CD14-positive monocyte (primary cell): ENCODE measurements around the gene SLC35F3. TPM values are rescaled to one million over a fixed set of nuclear protein-coding genes. Genes with fewer than 3 reads are reported as not detected.

ENCODE experiments used
- DNase-seq, 3 donors: peaks; one replicate each; pipeline ENCODE4 v3.0.0-alpha.2; 2011 to 2022
- H2AFZ ChIP-seq: 2 replicates; pipeline ENCODE4 v1.6.0; 2012; ENCODE audit warnings: mild to moderate bottlenecking, low read depth, low read length, inconsistent platforms; ENCODE audit not compliant: insufficient read depth, poor library complexity, severe bottlenecking
- H3K27ac ChIP-seq, 2 donors: 1 replicate in 1 of 2; 2 replicates in 1 of 2; pipeline ENCODE4 v1.5.1; 2012 to 2013; ENCODE audit warnings: low read length in 2 of 2, control low read depth in 1 of 2, inconsistent platforms in 1 of 2, low read depth in 1 of 2, mild to moderate bottlenecking in 1 of 2
- H3K27me3 ChIP-seq, 2 donors: one replicate each; pipeline versions ENCODE4 v1.6.0 to v1.6.1; 2011 to 2013; ENCODE audit warnings: low read length in 2 of 2; ENCODE audit not compliant: control insufficient read depth in 2 of 2, insufficient read depth in 2 of 2
- H3K36me3 ChIP-seq, 2 donors: replicated peaks in 1 of 2; 1 replicate in 1 of 2; 2 replicates in 1 of 2; pipeline versions ENCODE4 v1.5.1 to v1.6.1; 2012 to 2013; ENCODE audit warnings: low read length in 2 of 2, control low read depth in 1 of 2, inconsistent platforms in 1 of 2, mild to moderate bottlenecking in 1 of 2; ENCODE audit not compliant: insufficient read depth in 2 of 2, control insufficient read depth in 1 of 2
- H3K4me1 ChIP-seq, 2 donors: 1 replicate in 1 of 2; 2 replicates in 1 of 2; pipeline versions ENCODE4 v1.5.1 to v1.6.1; 2012 to 2013; ENCODE audit warnings: low read length in 2 of 2, control low read depth in 1 of 2, inconsistent platforms in 1 of 2, mild to moderate bottlenecking in 1 of 2, moderate library complexity in 1 of 2; ENCODE audit not compliant: insufficient read depth in 2 of 2, control insufficient read depth in 1 of 2
- H3K4me2 ChIP-seq: replicated peaks from 2 replicates; pipeline ENCODE3; 2012; ENCODE audit warnings: low read length, moderate library complexity, mild to moderate bottlenecking; ENCODE audit not compliant: poor library complexity, severe bottlenecking; ENCODE audit errors: extremely low read depth
- H3K4me3 ChIP-seq, 3 experiments: fragments of 200-600 bp in 1 of 3; sonication (generic) in 1 of 3; replicated peaks in 1 of 3; 1 replicate in 2 of 3; 2 replicates in 1 of 3; pipeline ENCODE4 v1.5.1; 2011 to 2013; ENCODE audit warnings: low read length in 3 of 3, mild to moderate bottlenecking in 3 of 3, control low read depth in 2 of 3, low read depth in 2 of 3, inconsistent platforms in 1 of 3, moderate library complexity in 1 of 3
- H3K79me2 ChIP-seq: 2 replicates; pipeline ENCODE4 v1.6.0; 2012; ENCODE audit warnings: mild to moderate bottlenecking, control low read depth, inconsistent platforms, low read length, moderate library complexity; ENCODE audit not compliant: insufficient read depth
- H3K9ac ChIP-seq: 2 replicates; pipeline ENCODE4 v1.6.0; 2017; ENCODE audit warnings: low read length, mild to moderate bottlenecking; ENCODE audit not compliant: insufficient read depth, poor library complexity, severe bottlenecking
- H3K9me3 ChIP-seq, 2 donors: replicated peaks in 1 of 2; 1 replicate in 1 of 2; 2 replicates in 1 of 2; pipeline versions ENCODE4 v1.5.1 to v1.6.1; 2012 to 2013; ENCODE audit warnings: low read length in 2 of 2, control low read depth in 1 of 2; ENCODE audit not compliant: control insufficient read depth in 1 of 2, insufficient read depth in 1 of 2
- H4K20me1 ChIP-seq: 2 replicates; pipeline ENCODE4 v1.6.0; 2012; ENCODE audit warnings: mild to moderate bottlenecking, low read length, control low read depth, moderate library complexity; ENCODE audit not compliant: insufficient read depth
- H3K27ac Mint-ChIP-seq, 7 donors: one replicate each; pipeline ENCODE4 v1.8.0; 2020; ENCODE audit warnings: mild to moderate bottlenecking in 7 of 7, mixed read lengths in 7 of 7, moderate library complexity in 6 of 7, inconsistent platforms in 2 of 7
- H3K27me3 Mint-ChIP-seq, 3 donors: one replicate each; pipeline ENCODE4 v1.8.0; 2021 to 2022; ENCODE audit warnings: low read depth in 3 of 3, mild to moderate bottlenecking in 3 of 3, mixed read lengths in 3 of 3, moderate library complexity in 3 of 3, inconsistent platforms in 1 of 3
- H3K36me3 Mint-ChIP-seq, 2 donors: one replicate each; pipeline ENCODE4 v1.8.0; 2020; ENCODE audit warnings: mixed read lengths in 2 of 2, inconsistent platforms in 1 of 2, mild to moderate bottlenecking in 1 of 2
- H3K4me1 Mint-ChIP-seq: one replicate; pipeline ENCODE4 v1.8.0; 2020; ENCODE audit warnings: mild to moderate bottlenecking, mixed read lengths
- H3K4me3 Mint-ChIP-seq, 2 donors: one replicate each; pipeline ENCODE4 v1.8.0; 2020; ENCODE audit warnings: mild to moderate bottlenecking in 2 of 2, mixed read lengths in 2 of 2, moderate library complexity in 1 of 2
- H3K9me3 Mint-ChIP-seq, 7 donors: one replicate each; pipeline ENCODE4 v1.8.0; 2020 to 2022; ENCODE audit warnings: mixed read lengths in 7 of 7, mild to moderate bottlenecking in 6 of 7, moderate library complexity in 6 of 7, inconsistent platforms in 2 of 7
- WGBS: methylation state at CpG from one replicate; pipeline ENCODE4 v1.1.5; 2013; ENCODE audit warnings: missing lambda C conversion rate; ENCODE audit not compliant: insufficient coverage; 5-methylcytosine and 5-hydroxymethylcytosine counted together
- intact Hi-C, 2 donors: fragments of 100-400 bp; cut with micrococcal nuclease; formaldehyde crosslinking; loops; one replicate each; pipeline versions ENCODE4 v1.15.0 to v1.15.1; 2023
- polyA plus RNA-seq, 3 donors: library from polyadenylated mRNA; depleted of rRNA in 1 of 3; unstranded in 2 of 3; stranded (reverse) in 1 of 3; fragments of 300-500 nt in 2 of 3; fragments of >200 nt in 1 of 3; fragmentation: Illumina TruSeq in 2 of 3; gene quantifications; 1 replicate in 2 of 3; 2 replicates in 1 of 3; pipeline ENCODE4 v1.2.3, GENCODE V29; 2012 to 2021
- TF ChIP-seq, protein P1 (sequence below): fragments of 200-600 bp; IDR thresholded peaks from one replicate; pipeline ENCODE4 v1.8.0; 2022; ENCODE audit warnings: antibody characterized with exemption, mild to moderate bottlenecking

The SLC35F3 gene
- polyA plus RNA-seq, 3 donors = 0.17 to 0.78 TPM; not detected in 1

DNA sequence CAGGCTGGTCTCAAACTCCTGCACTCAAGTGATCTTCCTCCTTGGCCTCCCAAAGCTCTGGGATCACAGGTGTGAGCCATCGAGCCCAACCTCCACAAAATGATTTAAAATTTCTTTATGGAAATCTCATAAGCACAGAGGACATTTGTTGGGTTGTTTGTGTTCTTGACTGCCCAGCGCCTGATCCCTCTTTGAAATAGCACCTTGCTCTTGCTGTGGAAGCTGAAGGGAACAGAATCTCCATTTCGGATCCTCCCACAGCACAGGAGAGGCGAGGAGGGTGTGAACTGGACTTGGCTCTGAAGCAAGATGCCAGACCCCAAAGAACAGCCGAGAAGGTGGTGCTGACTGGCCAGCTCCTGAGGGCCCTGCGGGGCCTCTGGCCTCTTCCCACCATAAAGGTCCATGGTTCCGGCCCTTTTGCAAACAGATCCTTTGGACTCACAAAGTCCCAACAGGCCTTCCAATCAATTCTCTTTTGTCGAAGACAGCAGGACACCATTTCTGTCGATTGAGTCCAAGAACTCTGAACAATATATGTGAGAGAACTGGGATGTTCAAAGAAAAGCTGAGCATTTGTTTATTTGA is 423.2 kb downstream of the SLC35F3 start:
- H3K27me3 Mint-ChIP-seq = peaks cover 2 to 13% (median 6%) of the 10 kb centered on the region in 3 donors

GRCh38 chr1:234330843-234331215 is 426.4 kb downstream of the SLC35F3 start:
- Histone ChIP-seq H3K9ac (no peak overlapping the region), H3K4me2 (no peak overlapping the region), H3K4me1 (peaks cover 54 to 55% of the 10 kb centered on the region in 2 donors), H3K9me3 (peaks cover 2 to 3% of the 10 kb centered on the region in 2 donors), H2AFZ (no peak overlapping the region), H3K79me2 (no peaks in the 10 kb centered on the region), H3K27ac (peak overlapping the region in 1 of 2 donors; percentile 77), H3K4me3 (no peak overlapping the region), H3K27me3 (no peaks in the 10 kb centered on the region), H4K20me1 (no peaks in the 10 kb centered on the region), H3K36me3 (no peaks in the 10 kb centered on the region)
- H3K9me3 Mint-ChIP-seq = peaks cover 3 to 23% (median 13%) of the 10 kb centered on the region in 7 donors
- intact Hi-C loops = no loop called here
- peak overlapping the region; percentile 93 to 97 (median 96) for H3K27ac Mint-ChIP-seq
- H3K4me1 Mint-ChIP-seq = peaks cover 47% of the 10 kb centered on the region
- peaks cover 1 to 5% (median 3%) of the 10 kb centered on the region in 3 donors for H3K27me3 Mint-ChIP-seq
- TF ChIP-seq, protein P1, sequence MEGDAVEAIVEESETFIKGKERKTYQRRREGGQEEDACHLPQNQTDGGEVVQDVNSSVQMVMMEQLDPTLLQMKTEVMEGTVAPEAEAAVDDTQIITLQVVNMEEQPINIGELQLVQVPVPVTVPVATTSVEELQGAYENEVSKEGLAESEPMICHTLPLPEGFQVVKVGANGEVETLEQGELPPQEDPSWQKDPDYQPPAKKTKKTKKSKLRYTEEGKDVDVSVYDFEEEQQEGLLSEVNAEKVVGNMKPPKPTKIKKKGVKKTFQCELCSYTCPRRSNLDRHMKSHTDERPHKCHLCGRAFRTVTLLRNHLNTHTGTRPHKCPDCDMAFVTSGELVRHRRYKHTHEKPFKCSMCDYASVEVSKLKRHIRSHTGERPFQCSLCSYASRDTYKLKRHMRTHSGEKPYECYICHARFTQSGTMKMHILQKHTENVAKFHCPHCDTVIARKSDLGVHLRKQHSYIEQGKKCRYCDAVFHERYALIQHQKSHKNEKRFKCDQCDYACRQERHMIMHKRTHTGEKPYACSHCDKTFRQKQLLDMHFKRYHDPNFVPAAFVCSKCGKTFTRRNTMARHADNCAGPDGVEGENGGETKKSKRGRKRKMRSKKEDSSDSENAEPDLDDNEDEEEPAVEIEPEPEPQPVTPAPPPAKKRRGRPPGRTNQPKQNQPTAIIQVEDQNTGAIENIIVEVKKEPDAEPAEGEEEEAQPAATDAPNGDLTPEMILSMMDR = no peak
- H3K36me3 Mint-ChIP-seq = peaks cover 0 to 3% of the 10 kb centered on the region in 2 donors
- WGBS = 79% methylated on average over 2 of the region's 4 CpGs
- no peak overlapping the region for H3K4me3 Mint-ChIP-seq
- peak; percentile 36 to 73 (median 72) for DNase-seq

More for the DNA sequence above, 423.2 kb downstream of the SLC35F3 start:
- Mint-ChIP-seq H3K4me3 (no peak overlapping the region), H3K4me1 (peaks cover 57% of the 10 kb centered on the region), H3K36me3 (no peaks in the 10 kb centered on the region), H3K27ac (no peak overlapping the region), H3K9me3 (peaks cover 2 to 21% (median 11%) of the 10 kb centered on the region in 7 donors)
- H3K4me3 ChIP-seq = no peak overlapping the region
- no peaks in the 10 kb centered on the region for H3K36me3 ChIP-seq
- intact Hi-C loops = loop anchor here (5.0 to 10.0 kb wide), 4 partner anchors 45 to 277 kb away; partner anchors contain the start of genes COA6 (in 2 of the 2) and TARBP1 (in 1 of the 2)
- no peak overlapping the region for H3K27ac ChIP-seq
- peaks cover 55 to 57% of the 10 kb centered on the region in 2 donors for H3K4me1 ChIP-seq
- H3K4me2 ChIP-seq = no peak overlapping the region
- no peak overlapping the region for H2AFZ ChIP-seq
- H4K20me1 ChIP-seq = no peaks in the 10 kb centered on the region
- no peaks in the 10 kb centered on the region for H3K9me3 ChIP-seq
- TF ChIP-seq, protein P1 = no peak
- 100% methylated on average over 3 of the region's 9 CpGs for WGBS
- DNase-seq = no peak
- H3K79me2 ChIP-seq = no peaks in the 10 kb centered on the region
- no peaks in the 10 kb centered on the region for H3K27me3 ChIP-seq
- no peak overlapping the region for H3K9ac ChIP-seq
